HG02763 (cell line): ENCODE results near the gene MON1A.
"Not testable (repeated sequence)": the region's sequence is repeated elsewhere in the genome, so short reads cannot be mapped to it uniquely, and the experiment has no call there.

Experiments
- ATAC-seq: cut with Tn5 transposase; IDR thresholded peaks from one replicate; pipeline ENCODE4 v1.9.1; 2021; ENCODE audit warnings: mild to moderate bottlenecking, moderate library complexity; ENCODE audit not compliant: unreplicated experiment

The MON1A gene

DNA sequence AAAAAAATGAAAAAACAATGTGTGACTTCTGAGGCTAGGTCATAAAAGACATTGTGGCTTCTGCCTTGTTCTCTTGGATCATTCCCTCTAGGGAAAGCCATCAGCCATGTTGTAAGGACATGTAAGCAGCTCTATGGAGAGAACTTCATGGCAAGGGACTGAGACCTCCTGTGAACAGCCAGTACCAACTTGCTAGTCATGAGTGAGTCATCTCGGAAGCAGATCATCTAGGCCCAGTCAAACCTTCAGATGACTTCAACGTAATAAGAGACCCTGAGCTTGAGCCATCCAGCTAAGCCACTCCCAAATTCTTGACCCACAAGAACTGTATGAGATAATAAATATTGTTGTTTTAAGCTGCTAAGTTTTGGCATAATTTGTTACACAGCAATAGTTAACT lies 4.9 kb downstream of the MON1A start:
- no peak for ATAC-seq

DNA sequence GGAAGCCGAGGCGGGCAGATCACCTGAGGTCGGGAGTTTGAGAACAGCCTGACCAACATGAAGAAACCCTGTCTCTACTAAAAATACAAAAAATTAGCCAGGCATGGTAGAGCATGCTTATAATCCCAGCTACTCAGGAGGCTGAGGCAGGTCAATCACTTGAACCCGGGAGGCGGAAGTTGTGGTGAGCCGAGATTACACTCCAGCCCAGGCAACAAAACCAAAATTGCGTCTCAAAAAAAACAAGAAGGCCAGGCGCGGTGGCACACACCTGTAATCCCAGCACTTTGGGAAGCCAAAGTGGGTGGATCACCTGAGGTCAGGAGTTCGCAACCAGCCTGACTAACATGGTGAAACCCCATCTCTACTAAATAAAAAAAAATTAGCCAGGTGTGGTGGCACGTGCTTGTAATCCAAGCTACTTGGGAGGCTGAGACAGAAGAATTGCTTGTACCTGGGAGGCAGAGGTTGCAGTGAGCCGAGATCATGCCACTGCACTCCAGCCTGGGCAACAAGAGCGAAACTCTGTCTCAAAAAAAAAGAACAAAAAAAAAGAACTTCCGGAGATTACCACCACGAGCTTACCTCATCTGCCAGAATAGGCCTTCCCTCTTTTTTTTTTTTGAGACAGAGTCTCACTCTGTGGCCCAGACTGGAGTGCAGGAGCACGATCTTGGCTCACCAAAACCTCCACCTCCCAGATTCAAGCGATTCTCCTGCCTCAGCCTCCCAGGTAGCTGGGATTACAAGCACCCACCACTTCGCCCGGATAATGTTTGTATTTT lies 11.6 kb downstream of the MON1A start:
- not testable (repeated sequence) for ATAC-seq

DNA sequence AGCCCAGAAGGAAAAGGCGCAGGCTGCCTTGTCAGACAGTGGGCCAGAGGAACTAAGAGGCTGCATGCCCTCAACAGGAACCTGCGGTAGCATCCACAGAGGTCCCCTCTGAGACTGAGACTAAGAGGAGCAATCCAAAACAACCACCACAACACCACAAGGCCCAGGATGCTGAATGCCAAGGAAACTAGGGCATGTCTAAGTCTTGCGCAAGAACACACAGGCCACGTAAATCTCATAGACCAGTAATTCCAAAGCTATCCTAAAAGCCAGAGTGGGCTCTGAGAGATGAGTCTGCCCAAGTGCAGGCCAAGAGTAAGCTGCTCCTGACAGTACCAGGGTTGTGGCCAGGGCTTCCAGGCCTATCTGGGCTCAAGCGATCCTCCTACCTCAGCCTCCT lies 12.9 kb downstream of the MON1A start:
- ATAC-seq = no peak

DNA sequence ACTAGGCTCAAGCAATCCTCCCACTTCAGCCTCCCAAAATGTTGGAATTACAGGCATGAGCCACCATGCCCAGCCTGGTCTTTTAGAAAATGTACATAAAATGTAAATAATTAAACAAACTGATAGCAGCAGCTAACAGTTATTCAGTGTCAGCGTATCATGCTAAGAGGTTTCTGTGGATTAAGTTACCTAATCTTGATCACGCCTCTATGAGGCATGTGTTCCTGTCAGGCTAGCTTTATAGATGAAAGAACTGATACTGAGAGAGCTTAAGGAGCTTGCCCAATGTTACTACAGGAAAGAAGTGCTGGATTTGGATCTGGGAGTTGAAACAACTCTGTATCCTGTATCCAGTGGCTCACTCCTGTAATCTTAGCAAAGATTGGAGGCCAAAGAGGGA lies 14.7 kb downstream of the MON1A start:
- no peak for ATAC-seq

DNA sequence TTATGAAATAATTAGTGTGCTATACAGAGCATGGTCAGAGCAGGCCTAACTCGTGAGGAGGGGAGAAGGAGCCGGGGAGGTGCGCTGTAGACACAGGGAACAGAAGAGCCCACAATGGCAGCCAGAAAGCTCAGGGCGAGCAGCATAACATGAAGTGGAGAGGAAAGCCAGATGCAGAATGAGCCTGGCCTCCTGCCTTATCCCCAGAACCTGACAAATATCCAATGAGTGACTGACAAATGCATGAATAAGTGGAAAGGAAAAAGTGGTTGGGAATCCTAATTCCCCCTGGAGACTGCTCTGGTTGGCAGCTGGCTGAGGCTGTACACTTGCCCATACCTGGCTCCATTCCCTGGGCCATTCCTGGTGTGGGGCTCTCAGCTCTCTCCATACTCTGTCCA lies 16.7 kb downstream of the MON1A start:
- no peak for ATAC-seq

DNA sequence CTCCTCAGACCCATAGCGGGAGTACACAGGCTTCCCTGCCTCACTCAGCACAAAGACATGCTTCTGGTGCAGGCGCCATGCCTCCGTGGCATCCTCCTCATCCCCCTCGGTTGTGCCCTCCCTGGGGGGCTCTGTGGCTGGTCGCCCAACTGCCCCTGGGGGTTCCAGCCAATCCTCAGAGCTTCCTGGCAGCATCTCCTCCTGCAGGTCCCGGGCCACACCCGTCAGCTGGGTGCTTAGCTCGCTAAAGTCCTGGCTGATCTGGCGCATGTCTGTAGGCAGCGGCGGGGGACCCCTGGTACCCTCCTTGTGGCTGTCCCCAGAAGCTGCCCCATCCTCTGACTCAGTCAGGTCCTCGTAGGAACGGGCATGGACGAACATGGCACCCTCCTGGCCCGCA lies 18.0 kb downstream of the MON1A start:
- ATAC-seq = no peak

DNA sequence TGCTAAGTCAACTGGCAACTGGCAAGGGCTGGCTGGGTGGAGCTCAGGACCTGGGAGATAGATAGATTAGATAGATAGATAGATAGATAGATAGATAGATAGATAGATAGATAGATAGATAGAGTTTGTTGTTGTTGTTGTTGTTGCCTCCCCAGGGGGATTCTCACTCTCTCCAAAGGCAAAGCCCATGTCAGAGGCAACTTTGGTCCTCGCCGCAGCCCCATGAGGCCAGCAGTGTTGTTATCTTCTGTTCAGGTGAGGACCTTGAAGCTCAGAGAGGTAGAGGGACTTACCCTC lies 18.5 kb downstream of the MON1A start:
- no peak for ATAC-seq

DNA sequence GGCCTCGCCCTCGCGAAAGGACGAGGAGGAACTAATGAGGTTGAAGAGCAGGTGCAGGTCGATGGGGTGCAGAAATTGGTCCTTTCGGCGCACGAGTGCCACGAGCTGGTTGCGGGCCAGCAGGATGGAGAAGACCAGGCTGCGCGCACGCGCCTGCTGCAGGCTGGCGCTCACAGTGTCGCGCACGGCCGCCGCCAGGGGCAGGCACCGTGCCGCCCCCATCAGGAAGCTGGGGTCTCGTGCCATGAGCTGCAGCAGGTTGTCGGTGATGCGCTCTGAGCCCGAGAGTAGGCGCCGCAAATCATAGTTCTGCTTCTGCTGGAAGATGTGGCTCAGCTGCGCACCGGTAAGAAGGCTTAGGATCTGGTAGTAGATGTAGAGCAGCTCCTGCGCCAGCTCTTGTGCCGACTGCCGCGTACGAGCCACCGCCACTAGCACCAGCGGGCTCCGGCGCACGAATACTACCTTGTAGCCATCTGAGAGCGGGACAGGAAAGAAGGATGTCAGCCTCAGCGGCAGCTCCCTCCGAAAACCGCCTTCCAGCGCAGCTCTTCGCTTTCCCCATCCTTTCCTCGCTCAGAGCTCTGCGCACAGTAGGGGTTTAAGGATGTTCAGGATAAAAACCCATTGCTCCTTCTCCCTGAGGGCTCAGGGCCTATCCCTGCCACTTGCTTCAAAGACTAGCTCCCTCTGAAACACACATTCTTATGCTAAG lies 19.0 kb downstream of the MON1A start:
- ATAC-seq = no peak

DNA sequence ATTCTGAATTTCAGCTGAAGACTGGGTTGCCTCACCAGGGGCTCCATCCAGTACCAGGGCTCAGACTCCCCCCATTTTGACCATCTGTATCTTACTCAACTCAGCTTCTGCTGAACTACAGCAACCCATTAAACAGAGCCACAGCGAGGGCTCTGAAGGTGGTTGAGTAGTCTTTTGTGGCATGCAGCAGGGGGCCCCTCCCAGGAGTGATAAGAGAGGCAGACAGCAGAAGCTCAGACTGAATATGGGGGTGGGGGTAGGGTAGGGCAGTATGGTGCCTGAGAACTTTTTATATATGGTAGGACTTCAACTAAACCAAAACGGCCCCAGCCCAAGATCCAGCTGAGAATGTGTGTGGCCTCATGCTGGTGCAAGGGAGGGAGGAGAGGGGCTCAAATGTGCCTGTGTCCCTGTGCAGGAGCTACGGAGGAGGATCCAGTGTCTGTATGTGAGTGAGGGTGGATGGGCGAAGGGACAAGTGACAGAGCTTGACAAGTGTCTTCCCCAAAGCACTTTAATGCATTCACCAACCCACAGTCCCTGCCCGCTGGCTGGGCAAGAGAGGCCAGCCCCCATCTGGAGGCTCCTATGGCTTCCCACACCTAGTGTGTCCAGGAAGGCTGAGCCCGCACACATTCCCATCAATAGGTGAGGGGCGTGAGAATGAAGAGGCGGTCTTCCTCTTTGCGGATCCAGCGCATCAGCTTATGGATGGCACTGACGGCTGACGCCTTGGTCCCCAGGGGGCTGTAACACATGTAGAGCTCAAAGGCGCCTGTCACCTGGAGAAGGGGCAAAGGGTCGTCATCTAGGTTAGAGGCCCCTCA lies 21.0 kb downstream of the MON1A start:
- no peak for ATAC-seq

DNA sequence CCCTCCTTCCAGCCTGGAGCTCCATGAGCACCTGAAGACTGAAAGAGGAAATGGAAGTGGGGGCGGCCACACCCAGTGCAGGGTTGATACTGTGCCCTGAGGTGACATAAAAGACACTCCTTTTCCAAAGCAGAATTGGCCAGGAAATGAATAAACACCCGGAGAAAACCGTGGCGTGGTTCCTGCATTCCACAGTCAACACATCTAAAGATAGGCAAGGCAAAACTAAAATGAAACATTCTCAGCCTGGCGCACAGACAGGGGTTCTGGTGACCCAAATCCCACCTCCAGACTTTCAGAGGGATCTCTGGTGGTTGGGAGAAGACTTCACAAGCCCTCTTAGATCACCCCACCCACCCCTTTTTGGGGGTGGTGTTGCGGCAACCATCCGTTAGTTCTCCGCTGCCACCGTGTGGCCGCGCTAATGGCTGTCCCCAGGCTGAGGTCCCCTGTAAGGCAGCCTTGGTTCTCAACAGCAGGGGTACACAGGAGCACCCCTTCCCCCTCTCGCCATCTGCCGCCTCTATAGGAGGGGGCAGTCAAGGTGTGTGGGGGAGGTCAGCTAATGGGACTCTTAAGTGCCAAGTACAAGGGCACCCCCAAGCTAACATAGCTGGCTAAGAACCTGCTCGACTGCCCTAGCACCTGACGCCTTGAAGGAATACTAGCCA lies 23.4 kb downstream of the MON1A start:
- no peak for ATAC-seq

DNA sequence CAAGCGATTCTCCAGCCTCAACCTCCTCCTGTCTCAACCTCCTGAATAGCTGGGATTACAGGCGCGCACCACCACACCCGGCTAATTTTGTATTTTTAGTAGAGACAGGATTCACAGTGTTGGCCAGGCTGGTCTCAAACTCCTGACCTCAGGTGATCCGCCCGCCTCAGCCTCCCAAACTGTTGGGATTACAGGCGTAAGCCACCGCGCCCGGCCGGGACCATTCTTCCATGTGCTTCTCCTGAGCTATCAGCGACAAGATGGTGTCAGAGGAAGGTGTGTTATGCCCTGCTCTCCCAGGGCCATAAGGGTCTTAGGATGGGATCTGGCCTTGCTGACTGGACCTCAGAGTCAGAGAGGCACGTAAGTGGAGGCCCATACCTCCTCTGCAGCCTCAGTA lies 25.2 kb downstream of the MON1A start:
- not testable (repeated sequence) for ATAC-seq

DNA sequence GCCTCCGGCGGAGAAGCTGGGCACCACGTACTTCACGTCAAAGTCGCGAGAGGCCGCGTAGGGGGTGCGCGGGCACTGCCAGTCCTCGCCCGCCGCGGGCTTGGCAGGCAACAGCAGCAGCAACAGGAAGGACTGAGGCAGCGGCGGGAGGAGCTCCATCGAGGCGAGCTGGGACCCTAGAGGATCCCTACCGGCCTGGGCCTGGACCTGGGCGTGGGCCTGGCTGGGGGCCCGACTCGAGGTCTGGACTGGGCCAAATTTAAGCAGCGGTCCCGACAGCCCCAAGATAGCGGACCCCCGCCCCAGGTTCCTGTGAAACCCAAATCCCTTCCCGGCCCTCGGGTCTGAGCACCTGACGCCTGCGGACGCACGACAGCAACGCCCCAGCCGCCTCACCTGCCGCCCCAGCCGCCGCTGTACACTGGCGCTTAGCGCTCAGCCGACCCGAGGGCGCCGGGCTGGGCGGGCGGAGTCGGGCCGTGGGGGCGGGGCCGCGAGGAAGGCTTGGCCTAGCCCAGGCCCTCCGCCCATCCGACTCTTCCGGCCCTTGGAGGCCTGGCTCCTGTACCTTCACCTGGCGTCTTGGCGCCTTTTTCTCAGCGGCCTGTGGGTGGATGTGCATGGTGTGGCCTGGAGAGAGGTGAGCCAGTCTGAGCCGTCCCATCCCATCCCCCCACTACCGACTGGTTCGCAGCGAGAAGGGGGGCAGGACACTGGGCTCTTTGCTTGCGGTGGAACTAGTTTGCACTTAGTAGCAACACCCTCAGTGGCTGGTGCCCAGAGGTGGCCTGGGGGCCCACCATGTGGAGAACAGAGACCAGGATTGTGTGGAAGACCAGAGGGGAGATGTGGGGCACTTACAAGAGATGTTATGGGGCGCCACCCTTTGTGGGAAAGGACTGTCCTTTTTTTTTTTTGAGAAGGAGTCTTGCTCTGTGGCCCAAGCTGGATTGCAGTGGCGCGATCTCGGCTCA lies 25.9 kb downstream of the MON1A start, which contains the start of gene MST1R:
TSS of gene MST1R (minus strand) at position 423 of the 974 bp plus-strand sequence. CDS start at position 159, 264 bp downstream.
- ATAC-seq = peak; percentile 72

DNA sequence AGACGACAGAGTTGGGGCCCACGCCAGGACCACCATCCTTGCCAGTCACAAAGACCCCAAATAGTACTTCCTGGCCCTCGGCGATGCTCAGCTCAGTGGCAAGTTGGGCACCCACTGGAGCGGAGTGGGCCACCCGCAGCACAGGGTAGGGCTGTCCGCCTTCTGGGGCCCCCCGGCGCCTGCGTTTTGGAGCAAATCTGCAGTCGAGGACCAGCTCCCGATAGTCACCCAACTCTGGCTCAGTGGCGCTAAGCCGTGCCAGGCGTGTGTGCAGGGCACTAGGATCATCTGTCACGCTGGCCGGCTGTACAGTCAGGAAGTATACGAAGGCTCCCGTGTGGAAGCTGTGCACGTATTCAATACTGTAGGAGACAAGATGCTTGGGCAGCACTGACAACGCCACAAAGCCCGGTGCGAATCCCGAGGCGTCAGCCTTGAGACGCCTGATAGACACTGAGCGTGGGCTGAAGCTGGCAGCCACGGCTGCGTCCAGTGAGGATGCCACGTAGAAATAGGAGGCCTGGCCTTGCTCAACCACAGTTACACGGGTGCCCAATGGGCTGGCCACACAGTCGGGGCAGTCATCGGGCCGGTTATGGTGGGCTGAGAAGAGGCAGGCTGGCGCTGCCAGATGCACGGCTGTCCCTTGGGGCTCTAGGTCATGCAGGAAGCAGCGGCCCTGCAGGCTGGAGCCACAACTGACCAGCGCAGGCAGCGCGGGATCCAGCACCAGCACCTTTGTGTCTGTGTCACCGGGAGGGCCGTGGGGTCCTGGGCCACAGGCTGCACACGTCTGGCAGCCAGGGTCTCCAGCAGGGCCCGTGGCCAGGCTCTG lies 26.9 kb downstream of the MON1A start:
- ATAC-seq = no peak

DNA sequence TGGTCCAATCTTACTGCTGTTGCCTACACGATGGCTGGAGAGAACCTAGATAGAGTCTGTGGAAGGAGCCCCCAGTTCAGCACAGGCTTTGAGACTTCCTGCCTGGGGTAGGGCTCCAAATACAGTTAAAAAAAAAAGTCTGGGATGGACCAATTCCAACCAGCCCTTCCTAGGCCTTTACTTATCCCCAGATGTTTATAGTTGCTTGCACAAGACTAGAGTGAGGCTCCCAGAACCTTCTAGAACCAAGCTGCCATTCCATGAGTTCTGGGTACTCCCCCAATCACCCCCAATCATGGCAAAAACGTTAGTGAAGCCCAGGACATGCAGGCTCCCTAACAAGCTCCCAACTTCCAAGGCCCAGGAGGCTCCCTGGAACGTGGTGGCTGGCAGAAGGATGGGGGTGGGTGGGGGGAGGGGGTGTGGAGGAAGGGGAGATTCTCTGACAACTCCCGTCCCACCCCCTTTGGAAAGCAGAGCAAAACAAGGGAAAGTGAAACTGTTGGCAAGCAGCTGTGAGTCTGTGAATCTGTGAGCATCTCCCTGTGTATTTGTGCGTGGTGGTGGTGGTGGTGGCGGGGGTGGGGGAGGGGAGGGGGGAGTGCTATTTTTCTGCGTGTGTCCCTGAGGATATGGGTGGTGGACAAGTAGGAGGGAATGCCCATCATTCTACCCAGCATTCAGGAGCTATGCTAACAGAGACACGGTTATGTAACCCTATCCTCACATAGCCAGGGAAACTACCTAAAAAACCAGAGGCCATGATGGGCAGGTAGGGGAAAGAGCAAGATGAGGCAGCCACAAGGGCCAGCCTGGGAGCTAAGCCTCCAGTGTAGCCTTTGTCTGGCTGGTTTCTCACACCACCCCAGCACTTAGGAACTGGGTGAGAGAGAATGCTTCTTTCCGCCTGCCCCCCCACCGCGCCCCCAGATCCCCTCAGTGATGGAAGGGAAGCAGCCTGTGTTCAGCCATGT lies 28.0 kb downstream of the MON1A start:
- ATAC-seq = no peak

DNA sequence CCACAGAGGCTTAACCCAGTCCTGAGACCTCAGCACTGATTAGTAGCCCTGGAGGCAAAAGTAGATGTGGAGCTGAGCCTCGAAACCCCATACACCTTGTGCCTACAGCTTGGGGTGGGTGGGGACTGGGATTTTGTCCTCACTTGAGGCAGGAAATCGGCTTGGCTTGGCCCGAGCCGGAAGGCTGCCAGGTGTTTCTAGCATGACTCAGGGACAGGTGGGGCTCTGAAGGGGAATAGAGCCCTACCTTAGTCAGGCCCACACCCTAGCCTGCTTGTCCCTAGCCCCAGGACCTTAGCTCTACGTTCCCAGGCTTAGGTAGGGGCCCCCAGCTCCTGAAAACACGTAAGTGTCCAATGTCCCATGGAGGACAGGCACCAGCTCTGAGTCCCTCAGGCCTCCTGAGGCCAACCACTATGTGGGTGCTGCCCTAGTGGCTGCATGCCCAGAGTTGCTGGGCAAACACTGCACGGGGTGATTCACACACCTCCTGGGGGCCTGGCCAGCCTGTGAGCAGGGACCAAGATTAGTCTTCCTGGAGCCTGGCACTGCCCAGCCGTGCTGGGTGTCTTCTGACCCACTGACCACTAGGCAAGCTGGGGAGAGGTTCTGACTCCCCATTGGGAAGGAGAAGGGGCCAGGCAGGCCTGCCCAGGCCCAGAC lies 29.0 kb downstream of the MON1A start:
- ATAC-seq = no peak

DNA sequence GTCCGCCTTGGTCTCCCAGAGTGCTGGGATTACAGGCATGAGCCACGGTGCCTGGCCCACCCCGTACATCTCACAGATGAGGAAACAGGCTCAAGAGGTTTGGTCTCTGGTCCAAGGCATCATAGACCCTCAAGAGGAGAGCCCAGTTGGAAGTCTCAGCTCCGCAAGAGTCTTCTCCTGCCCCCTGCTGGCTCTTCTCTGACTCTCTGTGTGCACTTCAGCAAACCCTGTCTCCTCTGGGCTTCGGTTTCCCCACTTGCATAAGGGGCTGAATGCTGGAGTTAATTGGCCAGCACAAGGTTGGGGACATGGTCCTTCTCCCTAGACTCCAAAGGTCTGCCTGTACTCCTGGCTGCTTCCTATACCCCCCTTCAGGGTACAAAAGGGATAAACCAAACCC lies 29.8 kb downstream of the MON1A start:
- no peak for ATAC-seq

DNA sequence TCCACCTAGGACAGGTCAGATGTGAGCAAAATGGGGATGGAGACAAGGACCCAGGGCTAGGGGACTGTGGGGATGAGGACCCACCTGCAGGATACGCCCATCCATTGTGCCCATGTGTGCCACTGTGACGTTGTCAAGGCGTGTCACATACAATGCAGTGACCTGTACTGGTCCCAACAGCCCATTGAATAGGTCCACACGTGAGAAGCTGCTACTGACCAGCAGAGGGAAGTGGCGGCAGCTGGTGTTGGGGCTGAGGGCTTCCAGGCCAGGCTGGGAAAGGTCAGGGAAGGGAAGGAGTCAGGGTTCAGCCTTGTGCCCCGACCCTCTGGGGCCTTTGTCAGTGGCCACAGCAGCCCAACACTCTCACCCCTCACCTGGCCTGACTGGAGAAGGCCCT lies 30.6 kb downstream of the MON1A start:
- ATAC-seq = no peak
